NCI-H82 treated with DMSO at 0.1 percent for 48 hours (cell line): ENCODE results near the gene WFDC11.
"Not testable (repeated sequence)": the region's sequence is repeated elsewhere in the genome, so short reads cannot be mapped to it uniquely, and the experiment has no call there.

Experiments
- DNase-seq: peaks from one replicate; lab custom pipeline; 2025; ENCODE audit not compliant: unreplicated experiment; lab: John Stamatoyannopoulos, UW

Gene WFDC11

DNA sequence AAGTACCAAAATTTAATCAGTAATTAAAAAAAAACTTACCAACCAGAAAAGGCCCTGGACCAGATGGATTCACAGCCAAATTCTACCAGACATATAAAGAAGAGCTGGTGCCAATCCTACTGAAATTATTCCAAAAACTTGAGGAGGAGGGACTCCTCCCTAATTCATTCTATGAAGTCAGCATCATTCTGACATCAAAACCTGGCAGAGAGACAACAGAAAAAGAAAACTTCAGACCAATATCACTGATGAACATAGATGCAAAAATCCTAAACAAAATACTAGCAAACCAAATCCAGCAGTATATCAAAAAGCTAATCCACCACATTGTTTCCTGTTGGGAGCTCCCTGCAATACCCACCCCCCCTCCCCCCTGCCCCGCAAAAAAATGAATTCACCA is at the start of gene WFDC11:
WFDC11 (minus strand) TSS at position 101 of the 400 bp plus-strand sequence. CDS start 19,639 bp downstream, outside the sequence.
- DNase-seq, result no peak

DNA sequence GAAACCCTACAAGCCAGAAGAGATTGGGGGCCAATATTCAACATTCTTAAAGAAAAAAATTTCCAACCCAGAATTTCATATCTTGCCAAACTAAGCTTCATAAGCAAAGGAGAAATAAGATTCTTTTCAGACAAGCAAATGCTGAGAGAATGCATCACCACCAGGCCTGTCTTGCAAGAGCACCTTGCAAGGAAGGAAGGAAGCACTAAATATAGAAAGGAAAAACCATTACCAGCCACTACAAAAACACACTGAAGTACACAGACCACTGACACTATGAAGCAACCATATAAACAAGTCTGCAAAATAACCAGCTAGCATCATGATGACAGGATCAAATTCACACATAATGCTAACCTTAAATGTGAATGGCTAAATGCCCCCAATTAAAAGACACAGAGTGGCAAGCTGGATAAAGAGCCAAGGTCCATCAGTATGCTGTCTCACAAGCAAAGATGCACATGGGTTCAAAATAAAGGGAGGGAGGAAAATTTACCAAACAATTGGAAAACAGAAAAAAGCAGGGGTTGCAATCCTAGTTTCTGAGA is 46.2 kb upstream of the WFDC11 start:
- not testable (repeated sequence) for DNase-seq

- peak; percentile 93 for DNase-seq
Observed at GRCh38 chr20:45704969-45705637, 35.1 kb upstream of the WFDC11 start, which contains the start of gene WFDC10B. Gene WFDC10B, minus strand, starts transcription at chr20:45705019. Its CDS starts 19,027 bp downstream, at chr20:45685992.

GRCh38 chr20:45701873-45702272 is 31.8 kb upstream of the WFDC11 start, which contains the start of gene WFDC13:
Gene WFDC13, plus strand, starts transcription at chr20:45702038. Its CDS starts 86 bp downstream, at chr20:45702124.
- no peak for DNase-seq

DNA sequence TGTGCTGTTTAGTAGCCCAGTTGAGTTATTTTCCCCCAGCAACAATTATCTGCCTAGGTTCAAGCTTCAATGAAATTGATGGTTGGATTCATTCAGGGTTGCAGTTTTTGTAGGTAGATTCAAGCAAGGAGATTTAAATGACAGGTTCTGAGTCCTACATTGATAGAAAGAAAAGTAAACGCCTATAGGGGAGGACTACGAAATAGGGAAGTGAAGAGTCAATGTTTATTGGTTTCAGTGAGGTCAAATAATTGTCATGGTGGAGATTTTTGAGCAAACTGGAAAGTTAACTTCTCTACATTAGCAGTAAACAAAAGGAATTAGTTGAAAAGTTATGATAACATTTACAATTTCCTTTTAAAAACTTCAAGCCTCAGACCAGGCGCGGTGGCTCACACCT is 31.1 kb upstream of the WFDC11 start:
- DNase-seq, result no peak

DNA sequence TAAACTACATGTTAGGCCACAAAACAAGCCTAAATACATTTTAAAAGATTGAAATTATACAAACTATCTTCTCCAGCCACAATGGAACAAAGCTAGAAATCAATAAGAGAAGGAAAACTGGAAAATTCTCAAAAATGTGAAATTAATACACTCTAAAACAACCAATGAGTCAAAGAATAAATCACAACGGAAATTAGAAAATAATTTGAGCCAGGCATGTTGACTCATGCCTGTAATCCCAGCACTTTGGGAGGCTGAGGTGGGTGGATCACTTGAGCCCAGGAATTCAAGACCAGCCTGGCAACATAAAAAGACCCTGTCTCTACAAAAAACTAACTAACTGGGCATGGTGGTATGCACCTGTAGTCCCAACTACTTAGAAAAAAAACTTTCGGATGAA is 25.5 kb upstream of the WFDC11 start:
- no peak for DNase-seq

DNA sequence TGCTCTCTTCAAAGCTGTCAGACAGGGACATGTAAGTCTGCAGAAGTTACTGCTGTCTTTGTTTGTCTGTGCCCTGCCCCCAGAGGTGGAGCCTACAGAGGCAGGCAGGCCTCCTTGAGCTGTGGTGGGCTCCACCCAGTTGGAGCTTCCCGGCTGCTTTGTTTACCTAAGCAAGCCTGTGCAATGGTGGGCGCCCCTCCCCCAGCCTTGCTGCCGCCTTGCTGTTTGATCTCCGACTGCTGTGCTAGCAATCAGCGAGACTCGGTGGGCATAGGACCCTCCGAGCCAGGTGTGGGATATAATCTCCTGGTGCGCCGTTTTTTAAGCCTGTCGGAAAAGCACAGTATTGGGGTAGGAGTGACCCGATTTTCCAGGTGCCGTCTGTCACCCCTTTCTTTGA is 23.3 kb upstream of the WFDC11 start:
- DNase-seq, result not testable (repeated sequence)

DNA sequence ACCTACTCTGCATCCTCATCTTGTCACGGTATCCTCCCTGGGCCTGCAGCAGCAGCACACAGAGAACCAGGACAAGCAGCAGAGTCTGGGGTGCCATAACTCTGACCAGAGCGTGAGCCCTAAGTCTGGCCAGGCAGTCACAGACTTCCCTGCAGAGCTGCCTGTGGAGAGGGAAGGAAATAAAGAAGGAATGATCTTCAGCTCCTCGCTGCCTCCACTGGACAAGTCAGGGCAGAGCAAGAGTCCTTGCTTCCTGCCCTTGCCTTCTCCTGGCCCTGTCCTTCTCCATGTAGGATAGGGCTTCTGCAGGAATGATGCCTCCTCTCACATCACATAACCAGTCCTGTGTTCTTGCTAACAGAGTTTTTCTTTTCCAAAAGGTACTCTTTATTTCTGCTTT is 15.9 kb upstream of the WFDC11 start:
- no peak for DNase-seq

GRCh38 chr20:45679650-45680049 is 9.6 kb upstream of the WFDC11 start:
- DNase-seq, result no peak

DNA sequence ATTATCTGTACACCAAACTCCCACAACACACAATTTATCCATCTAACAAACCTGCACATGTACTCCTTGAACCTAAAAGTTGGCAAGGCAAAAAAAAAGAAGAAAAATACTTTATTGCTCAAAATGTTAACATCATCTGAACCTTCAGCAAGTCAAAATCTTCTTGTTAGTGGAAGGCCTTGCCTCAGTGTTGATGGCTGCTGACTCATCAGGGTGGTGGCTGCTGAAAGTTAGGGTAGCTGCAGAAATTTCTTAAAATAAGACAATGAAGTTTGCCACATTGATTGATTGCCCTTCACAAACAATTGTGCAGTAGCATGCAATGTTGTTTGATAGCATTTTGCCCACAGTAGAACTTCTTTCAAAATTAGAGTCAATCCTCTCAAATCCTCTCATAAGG is 2.7 kb upstream of the WFDC11 start:
- DNase-seq, result no peak

DNA sequence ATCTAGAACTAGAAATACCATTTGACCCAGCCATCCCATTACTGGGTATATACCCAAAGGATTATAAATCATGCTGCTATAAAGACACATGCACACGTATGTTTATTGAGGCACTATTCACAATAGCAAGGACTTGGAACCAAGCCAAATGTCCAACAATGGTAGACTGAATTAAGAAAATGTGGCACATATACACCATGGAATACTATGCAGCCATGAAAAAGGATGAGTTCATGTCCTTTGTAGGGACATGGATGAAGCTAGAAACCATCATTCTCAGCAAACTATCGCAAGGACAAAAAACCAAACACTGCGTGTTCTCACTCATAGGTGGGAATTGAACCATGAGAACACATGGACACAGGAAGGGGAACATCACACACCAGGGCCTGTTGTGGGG is 13.0 kb downstream of the WFDC11 start:
- DNase-seq, result not testable (repeated sequence)

DNA sequence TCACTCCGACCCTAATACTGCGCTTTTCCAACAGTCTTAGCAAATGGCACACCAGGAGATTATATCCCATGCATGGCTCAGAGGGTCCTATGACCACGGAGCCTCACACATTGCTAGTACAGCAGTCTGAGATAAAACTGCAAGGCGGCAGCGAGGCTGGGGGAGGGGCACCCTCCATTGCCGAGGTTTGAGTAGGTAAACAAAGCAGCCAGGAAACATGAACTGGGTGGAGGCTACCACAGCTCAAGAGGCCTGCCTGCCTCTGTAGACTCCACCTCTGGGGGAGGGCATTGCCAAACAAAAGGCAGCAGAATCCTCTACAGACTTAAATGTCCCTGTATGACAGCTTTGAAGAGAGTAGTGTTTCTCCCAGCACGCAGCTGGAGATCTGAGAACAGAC is 18.3 kb downstream of the WFDC11 start:
- DNase-seq, result not testable (repeated sequence)

DNA sequence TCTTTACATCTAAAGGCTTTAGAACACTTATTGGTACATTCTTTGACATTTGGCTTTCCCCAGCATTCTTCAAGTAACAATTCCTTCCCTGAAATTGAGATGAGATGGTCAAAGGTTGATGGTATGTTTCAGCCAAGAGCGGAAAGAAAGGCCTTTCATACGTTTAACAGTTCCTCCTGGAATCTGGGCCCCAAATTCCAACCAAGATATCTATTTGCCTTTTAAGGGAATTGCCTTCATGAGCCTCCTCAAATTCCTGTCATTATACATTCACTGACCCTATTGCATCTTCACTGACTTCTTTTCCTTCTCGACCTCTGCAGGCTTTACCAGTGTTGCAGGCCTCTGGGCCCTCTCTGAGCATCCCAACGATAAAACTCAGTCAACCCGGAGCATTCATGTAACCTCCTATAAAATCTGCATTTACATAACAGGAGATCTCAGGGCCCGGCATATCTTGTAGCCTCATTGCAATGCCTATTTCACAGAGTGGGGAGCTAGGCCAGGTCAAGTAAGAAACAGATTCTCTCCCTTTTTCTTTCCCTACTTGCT is 20.7 kb downstream of the WFDC11 start:
- no peak for DNase-seq

DNA sequence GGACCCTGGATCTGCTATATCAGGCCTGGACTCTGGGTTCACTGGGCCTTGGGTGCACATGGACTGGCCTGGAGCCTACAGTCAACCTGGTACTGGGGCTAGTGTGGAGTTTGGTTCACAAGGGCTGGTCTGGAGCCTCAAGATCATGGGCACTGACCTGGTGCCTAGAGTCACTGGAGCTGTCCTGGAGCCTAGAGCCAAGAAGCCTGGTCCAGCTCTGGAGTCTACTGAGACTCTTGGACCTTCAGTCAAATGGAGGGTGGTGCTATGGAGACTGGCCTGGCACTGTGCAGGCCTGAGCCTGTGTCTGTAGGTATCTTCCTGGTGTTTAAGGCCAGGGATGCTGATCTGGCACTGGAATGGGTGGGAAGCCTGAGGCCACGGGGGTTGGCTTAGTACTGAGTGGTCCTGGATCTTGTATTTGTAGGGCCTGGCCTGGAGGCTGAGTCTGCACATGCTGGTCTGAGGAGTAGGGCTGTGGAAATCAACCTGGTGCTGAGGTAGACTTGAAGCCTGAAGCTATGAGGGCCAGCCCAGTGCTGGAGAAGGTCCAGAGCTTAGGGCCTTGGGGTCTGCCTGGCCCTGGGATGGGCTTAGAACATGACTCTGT is 22.5 kb downstream of the WFDC11 start:
- DNase-seq, result no peak

- DNase-seq, result no peak
Observed at GRCh38 chr20:45646875-45647274, 23.2 kb downstream of the WFDC11 start.

GRCh38 chr20:45645869-45646268 is 24.2 kb downstream of the WFDC11 start:
- not testable (repeated sequence) for DNase-seq

GRCh38 chr20:45641076-45641475 is 29.0 kb downstream of the WFDC11 start:
- DNase-seq, result not testable (repeated sequence)

DNA sequence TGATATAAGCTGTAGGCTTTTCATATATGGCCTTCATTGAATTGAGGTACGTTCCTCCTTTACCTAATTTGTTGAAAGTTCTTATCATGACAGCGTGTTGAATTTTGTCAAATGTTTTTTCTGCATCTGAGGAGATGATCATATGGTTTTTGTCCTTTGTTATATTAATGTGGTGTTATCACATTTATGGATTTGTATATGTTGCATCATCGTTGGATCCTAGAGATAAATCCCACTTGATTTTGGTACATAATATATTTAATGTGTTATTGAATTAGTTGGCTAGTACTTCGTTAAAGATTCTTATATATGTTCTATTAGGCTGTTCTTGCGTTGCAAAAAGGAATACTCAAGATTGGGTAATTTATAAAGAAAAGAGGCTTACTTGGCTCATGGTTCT is 30.4 kb downstream of the WFDC11 start:
- DNase-seq, result no peak

DNA sequence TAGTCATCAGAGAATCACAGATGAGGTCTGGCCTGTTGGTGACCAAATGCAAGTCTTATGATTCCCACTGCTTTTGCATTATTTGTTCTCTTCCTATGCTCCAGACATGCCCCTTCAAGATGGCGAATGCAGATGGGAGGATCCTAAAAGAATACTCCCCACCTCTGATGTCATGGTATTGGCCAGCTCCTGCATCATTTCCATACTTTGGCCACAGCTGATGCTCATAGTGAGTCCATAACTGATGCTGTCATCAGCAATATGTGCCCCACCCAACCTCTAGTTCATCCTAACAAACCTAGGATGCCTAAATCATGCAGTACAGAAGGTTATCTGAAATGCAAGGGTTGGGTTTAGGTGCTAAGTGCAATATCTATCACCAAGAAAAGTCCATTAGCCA is 33.5 kb downstream of the WFDC11 start:
- DNase-seq, result no peak

GRCh38 chr20:45631184-45631583 is 38.9 kb downstream of the WFDC11 start, which contains the start of gene WFDC9:
Gene WFDC9, minus strand, starts transcription at chr20:45631284. Its CDS starts 21,103 bp downstream, at chr20:45610181.
- no peak for DNase-seq

DNA sequence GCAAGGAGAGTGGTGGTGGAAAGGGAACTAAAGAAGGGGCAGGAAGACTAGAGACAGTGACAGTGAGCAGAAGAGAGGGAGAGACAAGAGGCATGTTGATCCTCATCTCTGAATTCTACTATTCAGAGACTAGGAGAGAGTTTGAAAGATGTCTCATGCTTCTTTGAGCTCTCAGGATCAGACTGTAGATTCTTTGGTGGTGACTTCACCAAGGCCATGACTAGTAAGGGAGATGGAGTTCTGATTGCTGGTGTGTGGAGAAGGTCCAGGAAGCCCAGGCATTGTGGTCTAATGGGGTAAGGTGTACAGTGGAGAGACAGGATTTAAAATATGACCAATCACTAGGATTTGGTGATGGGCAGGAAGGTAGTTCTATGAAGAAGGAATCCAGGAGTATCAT is 39.7 kb downstream of the WFDC11 start:
- DNase-seq, result no peak
